ENCODE measurements around the gene SASH1. TPM values are rescaled to one million over a fixed set of nuclear protein-coding genes. Genes with fewer than 3 reads are reported as not detected.

SASH1 gene
- total and polyA plus RNA-seq, 2 donors (not counting 3 experiments of a cell fraction or from before 2014, with no cell fraction given), result 18.5 to 103 TPM

- DNase-seq (ENCODE audit: low read depth, low spot score) (no peak), FAIRE-seq (no peak)
- no peaks in the 10 kb centered on the region for H3K27me3 ChIP-seq (ENCODE audit: control insufficient read depth in 2 of 2, insufficient read depth in 2 of 2, low read length in 2 of 2)
- peak overlapping the region; percentile 46 for H2AFZ ChIP-seq (ENCODE audit: low read depth, low read length)
- dilution Hi-C loops (cut with MboI; ENCODE audit: extremely low pct_ligation_motif_present, low sequenced_read_pairs), result no loop called here
- H3K9ac ChIP-seq (replicated peaks; ENCODE audit: extremely low read depth, insufficient read depth, low read length), result peak overlapping the region; percentile 11
- no peak overlapping the region for H3K4me3 ChIP-seq (replicated peaks in 1 of 3; ENCODE audit: insufficient read depth in 1 of 3, low read depth in 1 of 3, low read length in 3 of 3)
- H3K79me2 ChIP-seq (ENCODE audit: control insufficient read depth, insufficient read depth, low read length), result no peaks in the 10 kb centered on the region
- peaks cover 17% of the 10 kb centered on the region for H3K4me1 ChIP-seq (ENCODE audit: control insufficient read depth, extremely low read depth, insufficient read depth, low read length)
- no peaks in the 10 kb centered on the region for H3K9me3 ChIP-seq (replicated peaks; ENCODE audit: control insufficient read depth, insufficient read depth, low read length)
- CTCF ChIA-PET, result interaction anchor here (1.8 kb wide), 1 partner anchor 11 kb away, joined by 8 read pairs; no protein-coding TSS in a partner anchor
- H4K20me1 ChIP-seq (replicated peaks; ENCODE audit: control insufficient read depth, extremely low read depth, insufficient read depth, low read length), result no peaks in the 10 kb centered on the region
- H3K27ac ChIP-seq (ENCODE audit: insufficient read depth, low read depth, low read length), result peak overlapping the region; percentile 59
- no TSS peak for BruUV-seq (replicated peaks)
- TF ChIP-seq EZH2 (IDR thresholded peaks at IDR 0.05; ENCODE audit: borderline replicate concordance, low read depth, low read length, severe bottlenecking) (no peak), MAX (IDR thresholded peaks at IDR 0.05; ENCODE audit: insufficient read depth, insufficient read length) (no peak)
- no peaks in the 10 kb centered on the region for H3K9me1 ChIP-seq (replicated peaks; ENCODE audit: control insufficient read depth, extremely low read depth, insufficient read depth, low read length)
- intact Hi-C loops (cut with micrococcal nuclease), result no loop called here
- H3K36me3 ChIP-seq (ENCODE audit: control insufficient read depth in 2 of 2, extremely low read depth in 1 of 2, insufficient read depth in 2 of 2, low read length in 2 of 2), result no peaks in the 10 kb centered on the region
- peak overlapping the region; percentile 4 for H3K4me2 ChIP-seq (ENCODE audit: insufficient read depth, low read length)
- POLR2A ChIA-PET, result no interaction called here
Measured at GRCh38 chr6:148566664-148567350, 224.2 kb downstream of the SASH1 start.

- Histone ChIP-seq H3K27ac (ENCODE audit: insufficient read depth, low read depth, low read length) (no peak overlapping the region), H3K79me2 (ENCODE audit: control insufficient read depth, insufficient read depth, low read length) (no peaks in the 10 kb centered on the region), H3K4me3 (replicated peaks in 1 of 3; ENCODE audit: insufficient read depth in 1 of 3, low read depth in 1 of 3, low read length in 3 of 3) (no peak overlapping the region), H3K9me1 (replicated peaks; ENCODE audit: control insufficient read depth, extremely low read depth, insufficient read depth, low read length) (no peaks in the 10 kb centered on the region), H3K4me1 (ENCODE audit: control insufficient read depth, extremely low read depth, insufficient read depth, low read length) (peaks cover 15% of the 10 kb centered on the region), H2AFZ (ENCODE audit: low read depth, low read length) (peak overlapping the region; percentile 76), H3K36me3 (ENCODE audit: control insufficient read depth in 2 of 2, extremely low read depth in 1 of 2, insufficient read depth in 2 of 2, low read length in 2 of 2) (no peaks in the 10 kb centered on the region), H3K27me3 (ENCODE audit: control insufficient read depth in 2 of 2, insufficient read depth in 2 of 2, low read length in 2 of 2) (no peaks in the 10 kb centered on the region), H3K4me2 (ENCODE audit: insufficient read depth, low read length) (no peak overlapping the region), H3K9ac (replicated peaks; ENCODE audit: extremely low read depth, insufficient read depth, low read length) (no peak overlapping the region), H3K9me3 (replicated peaks; ENCODE audit: control insufficient read depth, insufficient read depth, low read length) (no peaks in the 10 kb centered on the region), H4K20me1 (replicated peaks; ENCODE audit: control insufficient read depth, extremely low read depth, insufficient read depth, low read length) (no peaks in the 10 kb centered on the region)
- FAIRE-seq (no peak), DNase-seq (ENCODE audit: low read depth, low spot score) (no peak)
- BruUV-seq (replicated peaks), result no TSS peak
- POLR2A ChIA-PET, result no interaction called here
- intact Hi-C loops (cut with micrococcal nuclease), result no loop called here
- CTCF ChIA-PET, result interaction anchor here (1.1 to 1.5 kb wide), 2 partner anchors 9 to 11 kb away, joined by 3 to 4 read pairs; no protein-coding TSS in a partner anchor
- dilution Hi-C loops (cut with MboI; ENCODE audit: extremely low pct_ligation_motif_present, low sequenced_read_pairs), result no loop called here
- TF ChIP-seq JUN (IDR thresholded peaks at IDR 0.05; ENCODE audit: borderline replicate concordance, insufficient read depth, insufficient read length, low read depth) (no peak), EZH2 (IDR thresholded peaks at IDR 0.05; ENCODE audit: borderline replicate concordance, low read depth, low read length, severe bottlenecking) (no peak), GATA2 (IDR thresholded peaks at IDR 0.05; ENCODE audit: insufficient read depth, insufficient read length, low read depth, low read length) (peak; percentile 45)
Measured at GRCh38 chr6:148570456-148570855, 227.8 kb downstream of the SASH1 start.

All from endothelial cell of umbilical vein (primary cell).